HG03442 (cell line): ENCODE measurements around the gene RAPGEF4.

Source experiments
- ATAC-seq: cut with Tn5 transposase; IDR thresholded peaks from one replicate; pipeline ENCODE4 v1.9.1; 2021; ENCODE audit warnings: mild to moderate bottlenecking, moderate library complexity; ENCODE audit not compliant: unreplicated experiment

The RAPGEF4 gene

DNA sequence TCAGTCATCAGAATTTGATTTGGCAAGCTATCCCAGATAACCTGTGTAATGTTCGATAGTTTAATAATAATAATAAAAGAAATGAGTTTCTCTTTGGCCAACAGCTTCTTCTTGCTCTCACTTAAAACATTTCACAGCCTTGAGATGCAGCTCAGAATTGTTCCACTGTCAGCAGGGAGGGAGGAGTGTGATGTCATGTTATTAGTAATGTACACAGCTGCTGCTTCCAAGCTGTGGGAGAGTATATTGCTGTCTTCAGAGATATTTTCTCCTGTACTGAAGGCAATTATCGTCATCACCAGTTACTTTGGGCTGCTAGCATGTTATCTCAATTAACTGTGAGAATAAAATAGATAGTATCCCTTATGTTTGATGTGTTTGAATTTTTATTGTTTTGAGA lies 193.1 kb downstream of the RAPGEF4 start:
- no peak for ATAC-seq

DNA sequence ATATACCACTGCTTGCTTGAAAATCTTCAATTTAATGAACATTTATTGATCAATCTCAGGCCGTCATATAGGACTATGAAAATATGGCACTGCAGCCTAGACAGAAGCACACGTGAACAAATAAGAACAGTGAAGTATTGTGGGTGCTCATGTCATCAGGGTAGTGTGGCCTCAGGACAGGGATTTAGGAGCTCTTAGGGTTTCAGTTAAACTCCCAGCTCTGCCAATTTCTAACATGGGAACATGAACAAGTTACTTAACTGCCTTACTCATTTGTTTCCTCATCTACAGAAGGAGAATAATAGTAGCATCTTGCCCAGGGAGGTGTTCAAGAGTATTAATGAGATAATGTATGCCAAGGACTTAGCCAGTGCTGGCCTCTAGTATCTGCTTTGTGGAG lies 194.0 kb downstream of the RAPGEF4 start:
- ATAC-seq, result no peak

DNA sequence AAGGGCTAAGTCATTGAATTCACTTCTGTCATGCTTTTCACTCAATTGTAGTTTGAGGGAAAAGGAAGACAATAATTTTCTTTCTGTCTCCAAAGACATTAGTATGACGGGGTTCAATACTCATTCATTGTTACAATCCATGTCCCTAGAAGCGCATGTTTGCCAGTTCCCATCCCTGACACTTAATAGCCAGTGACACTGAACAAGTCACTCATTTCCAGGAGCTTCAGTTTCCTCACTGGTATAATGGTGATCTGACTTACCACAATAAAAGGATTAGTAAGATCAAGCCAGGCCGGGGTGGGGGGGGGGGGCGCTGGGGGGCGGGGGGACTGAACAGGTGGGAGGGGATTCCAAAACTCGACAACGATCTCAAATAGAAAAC lies 195.2 kb downstream of the RAPGEF4 start:
- no peak for ATAC-seq

DNA sequence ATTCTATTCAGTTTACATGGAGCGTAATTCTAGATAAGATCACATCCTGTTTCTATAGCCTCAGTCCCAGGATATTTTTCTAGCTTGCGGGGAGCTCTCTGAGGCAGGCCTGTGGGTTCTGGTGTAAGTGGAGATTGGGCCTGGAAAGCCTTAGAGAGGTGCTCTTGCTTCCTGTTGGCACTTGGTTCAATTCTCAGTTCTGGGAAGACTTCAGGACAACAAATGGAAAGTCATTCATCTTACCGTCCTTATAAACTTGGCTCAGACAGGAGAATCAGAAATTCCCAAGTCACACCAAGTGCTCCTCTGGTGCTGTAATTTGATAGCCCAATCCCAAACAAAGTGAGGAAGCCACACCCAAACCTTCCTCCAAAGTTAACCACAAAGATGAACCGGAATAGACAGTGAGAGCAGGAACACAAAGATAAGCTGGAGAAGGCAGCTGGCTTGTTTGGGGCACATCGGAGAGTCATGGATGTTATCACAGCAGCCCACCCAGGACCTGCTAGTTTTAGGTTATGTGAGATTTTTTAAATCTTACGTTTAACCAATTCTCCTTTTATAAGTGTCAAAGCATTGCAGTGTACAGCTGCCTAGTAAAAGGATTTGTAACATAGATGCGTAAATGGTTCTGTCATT lies 195.7 kb downstream of the RAPGEF4 start:
- no peak for ATAC-seq

DNA sequence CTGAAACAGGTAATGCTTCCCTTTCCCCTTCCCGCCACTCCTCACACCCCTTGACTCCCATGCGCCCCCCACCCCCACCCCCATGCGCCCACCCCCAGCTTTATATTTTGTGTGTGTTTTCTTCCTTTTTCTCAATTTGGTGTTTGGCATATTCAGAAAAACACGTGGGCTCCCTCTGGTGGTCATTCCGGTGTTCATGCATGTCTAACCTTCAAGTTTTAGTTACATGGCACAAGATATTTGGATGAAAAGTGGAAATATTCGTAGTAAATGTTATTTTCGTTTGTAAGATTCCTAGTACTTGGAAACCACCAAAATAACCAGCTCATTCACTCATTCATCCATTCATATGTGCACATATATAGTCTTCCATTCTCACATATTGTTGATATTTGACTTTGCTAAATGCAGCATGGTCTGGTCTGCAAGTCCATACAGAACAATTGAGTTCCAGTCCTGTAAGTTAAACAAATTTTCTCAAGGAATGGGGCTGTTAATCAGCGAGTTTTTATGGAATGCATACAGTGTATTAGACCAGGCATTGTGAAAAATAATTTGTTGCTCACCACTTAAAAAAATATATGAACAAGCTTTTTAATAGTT lies 196.4 kb downstream of the RAPGEF4 start:
- ATAC-seq, result no peak

DNA sequence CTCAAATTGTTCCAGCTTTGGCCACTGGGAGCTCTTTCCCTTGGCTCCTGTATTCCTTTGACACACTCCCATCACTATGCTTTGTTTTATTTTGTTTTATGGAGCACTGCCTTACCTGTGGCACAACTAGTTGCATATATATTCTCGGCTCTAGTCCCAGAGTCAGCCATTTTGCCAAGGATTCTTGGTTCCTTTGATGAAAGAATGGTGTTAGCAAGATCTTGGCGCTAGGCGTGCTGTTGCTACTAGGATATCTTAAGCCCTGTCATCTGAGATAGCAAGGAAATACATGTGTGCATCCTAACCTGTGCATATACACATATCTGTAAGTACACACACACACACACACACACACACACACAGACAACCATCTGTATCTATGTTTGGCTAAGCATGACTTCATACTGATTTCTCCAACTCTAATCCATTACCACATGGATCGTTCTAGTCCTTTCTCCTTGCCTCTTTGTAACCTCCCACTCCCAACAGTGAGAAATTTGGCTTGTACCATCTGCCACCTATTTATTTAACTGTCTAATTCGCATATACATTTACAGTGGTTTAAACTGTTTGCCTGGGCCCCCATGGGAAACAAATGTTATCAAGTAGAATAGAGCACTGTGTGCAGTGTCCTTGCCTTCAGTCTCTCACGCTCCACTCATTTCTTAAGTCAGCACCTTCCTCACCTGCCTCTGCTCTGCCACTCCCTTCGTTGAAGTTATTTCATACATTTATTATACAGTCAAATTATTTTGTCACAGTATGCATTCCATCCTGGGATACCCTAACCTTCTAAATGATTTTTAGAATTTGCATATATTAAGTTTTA lies 202.5 kb downstream of the RAPGEF4 start:
- no peak for ATAC-seq

DNA sequence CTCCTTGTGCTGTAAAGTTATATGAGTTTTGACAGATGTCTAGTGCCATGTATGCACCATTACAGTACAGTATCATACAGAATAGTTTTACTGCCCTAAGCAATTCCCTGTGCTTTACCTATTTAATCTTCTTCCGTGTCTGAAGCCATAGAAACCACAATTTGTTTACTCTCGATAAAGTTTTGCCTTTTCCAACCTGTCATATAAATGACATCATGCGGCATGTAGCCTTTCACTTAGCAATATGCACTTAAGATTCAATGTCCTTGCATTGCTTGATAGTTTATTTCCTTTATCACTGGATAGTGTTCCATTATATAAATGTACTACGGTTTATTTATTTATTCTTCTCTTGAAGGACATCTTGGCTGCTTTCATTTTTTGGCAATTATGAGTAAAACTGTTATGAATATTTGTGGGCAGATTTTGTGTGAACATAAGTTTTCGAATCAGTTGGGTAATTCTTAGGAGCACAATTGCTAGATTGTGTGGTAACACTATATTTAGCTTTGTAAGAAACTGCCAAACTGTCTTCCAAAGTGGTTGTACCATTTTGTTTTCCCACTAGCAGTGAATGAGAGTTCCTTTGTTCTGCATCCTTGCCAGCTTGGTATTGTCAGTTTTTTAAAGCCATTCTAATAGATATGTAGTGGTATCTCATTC lies 203.2 kb downstream of the RAPGEF4 start:
- no peak for ATAC-seq

DNA sequence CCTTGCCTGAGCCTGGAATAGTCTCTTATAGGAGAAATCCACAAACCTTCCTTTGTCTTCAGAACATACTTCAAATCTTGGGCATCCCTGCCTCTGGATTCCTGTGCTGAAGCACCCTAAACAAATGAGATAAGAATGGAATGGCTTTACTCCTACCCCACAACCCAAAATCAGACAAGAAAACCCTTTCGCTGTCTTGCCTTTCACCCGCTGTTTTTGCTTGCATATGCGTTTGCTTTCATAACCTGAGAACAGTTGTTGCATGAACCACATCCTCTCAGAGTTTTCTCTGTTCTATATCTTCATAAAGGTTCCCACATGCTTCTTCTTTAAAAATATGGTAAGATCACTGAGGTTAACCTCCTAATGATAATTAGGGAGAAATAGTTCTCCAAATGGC lies 207.9 kb downstream of the RAPGEF4 start:
- ATAC-seq, result no peak

DNA sequence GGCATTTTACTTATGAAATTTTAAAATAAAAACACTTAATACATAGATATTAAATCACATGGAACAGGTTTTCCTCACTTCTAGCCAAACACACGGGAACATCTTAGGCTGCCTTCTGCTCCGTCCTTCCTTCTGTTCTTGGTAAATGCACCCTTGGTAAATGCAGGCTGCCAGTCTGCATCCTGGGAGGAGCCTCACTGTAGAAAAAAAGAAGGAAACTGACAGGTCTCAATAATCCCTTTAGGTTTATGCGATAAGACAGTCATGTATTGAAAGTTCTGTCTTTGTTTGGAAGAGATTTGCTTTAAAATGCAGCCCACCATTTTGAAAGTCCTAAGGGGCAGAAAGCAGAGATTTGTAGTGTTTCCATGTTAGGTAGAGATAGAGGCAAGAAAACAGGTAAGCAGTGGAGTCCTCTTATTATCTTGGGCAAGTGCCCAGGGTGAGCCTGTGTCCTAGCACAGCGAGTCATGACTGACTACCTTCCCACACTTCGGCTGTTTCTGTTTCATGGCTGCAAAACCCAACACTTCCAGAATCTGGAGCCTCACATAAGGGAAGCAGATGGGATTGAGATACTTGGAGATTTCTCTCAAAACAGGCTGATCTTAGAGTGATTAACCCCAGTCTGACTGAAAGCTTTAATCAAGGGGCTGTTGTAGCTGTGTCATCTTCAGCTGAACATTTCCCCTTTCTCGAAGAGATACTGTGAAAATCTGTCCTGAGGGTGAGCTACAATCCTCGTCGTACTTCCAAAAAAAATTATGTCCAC lies 208.6 kb downstream of the RAPGEF4 start:
- no peak for ATAC-seq

DNA sequence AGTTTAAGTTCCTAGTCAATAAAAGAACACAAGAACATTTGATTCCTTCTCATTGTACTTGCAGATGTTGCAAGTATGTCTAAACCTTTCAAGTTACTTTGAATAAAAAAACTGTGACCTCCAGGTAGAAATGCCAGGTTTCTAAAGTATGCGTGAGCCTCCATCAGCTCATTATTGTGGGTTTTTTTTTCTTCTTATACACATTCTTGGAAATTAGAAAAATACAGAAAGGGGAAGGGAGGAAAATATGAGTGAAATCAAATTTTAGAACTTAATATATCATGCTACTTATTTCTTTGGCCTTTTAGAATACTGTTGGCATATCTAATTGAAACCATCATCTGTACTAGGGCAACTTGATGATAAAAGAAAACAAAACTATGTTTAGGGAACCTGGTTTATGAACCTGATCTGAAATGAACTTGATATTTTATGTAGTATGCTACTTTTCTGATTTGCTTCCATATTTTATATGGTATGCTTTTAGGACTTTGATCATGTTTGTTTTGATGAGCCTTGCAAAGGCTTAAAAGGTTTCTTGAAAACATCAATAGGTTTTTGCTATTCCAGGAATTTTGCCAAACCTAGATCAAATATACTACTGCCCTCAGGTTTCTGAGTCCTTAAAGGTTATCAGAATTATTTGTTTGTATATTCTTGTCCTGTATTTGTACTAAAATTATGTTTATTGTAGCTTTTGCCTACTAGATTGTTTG lies 209.3 kb downstream of the RAPGEF4 start:
- no peak for ATAC-seq

DNA sequence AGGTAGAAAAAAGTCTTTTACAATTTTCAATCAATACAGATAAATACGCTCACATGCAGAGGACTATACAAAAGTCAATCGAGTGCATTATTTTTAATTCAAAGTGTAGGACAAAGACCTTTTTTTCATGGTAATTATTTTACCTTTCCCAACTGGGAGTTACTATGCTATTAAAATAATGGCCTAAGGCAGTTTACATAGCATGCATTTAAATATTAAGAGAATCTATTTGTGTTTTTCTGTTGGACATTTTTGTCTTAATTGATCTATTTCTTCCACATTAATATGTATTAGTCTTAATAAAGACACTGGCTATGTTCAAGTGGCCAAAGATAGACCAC lies 209.8 kb downstream of the RAPGEF4 start:
- no peak for ATAC-seq

DNA sequence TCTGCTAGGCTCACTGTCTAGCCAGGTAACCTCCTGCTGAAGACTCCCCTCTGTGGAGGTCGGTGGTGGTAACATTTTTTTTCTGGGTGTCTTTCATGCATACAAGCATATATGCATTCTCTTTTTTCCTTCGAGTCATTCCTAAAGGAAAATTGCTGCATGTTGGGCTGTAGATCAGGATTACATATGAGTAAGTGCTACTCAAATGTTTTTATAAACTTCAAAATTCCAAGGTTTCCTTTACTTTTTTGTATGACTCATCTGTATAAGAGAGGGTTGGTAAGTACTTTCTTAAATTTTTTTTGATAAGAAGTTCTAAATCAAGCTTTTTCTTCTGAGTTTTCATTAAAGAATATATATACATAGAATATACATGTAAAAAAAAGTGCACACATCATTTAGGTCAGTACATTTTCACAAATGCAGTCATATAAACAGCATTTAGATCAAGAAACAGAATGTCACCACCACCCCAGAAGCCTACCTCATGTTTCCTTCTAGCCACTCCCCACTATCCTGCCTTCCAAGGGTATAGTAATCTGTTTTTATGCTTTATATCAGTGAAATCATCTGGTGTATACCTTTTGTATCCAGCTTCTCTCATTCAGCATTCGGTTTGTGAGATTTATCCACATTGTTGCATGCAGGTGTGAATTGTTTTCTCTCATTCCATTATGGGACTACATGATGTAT lies 212.0 kb downstream of the RAPGEF4 start:
- ATAC-seq, result no peak

DNA sequence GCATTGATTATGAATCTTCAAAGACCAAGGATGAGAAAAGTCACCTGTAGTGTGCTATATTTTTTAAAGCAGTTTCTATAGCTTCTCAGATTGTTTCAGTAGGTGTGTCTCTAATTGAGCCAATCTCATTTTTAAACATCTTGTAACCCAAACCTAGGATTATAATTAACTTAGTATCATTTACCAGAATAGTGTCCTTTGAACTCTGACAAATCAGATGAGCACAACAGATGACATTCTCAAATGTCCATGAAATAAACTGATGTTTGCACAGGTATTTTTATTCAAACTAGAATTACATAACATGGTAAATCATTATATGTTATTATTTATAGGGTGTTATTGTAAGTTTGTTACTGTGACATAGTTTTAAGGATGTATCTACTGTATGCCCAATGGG lies 213.9 kb downstream of the RAPGEF4 start:
- no peak for ATAC-seq

DNA sequence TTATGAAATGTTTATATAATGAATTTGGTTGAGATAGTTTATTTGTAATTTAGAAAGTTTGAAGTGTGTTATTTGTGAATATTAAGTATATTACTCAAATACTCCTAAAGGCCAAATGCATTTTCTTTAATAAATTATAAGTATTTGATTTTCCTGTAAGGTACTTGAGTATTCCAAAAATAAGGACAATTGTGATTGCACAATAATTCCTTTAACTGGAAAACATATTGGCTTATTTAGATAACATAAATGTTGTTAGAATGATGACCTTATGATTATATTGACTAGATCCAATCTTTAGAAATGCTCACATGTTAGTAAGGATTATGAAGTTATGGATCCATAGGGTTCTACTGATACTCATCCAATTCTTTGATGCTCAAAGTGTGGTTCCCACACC lies 214.9 kb downstream of the RAPGEF4 start:
- ATAC-seq, result no peak

DNA sequence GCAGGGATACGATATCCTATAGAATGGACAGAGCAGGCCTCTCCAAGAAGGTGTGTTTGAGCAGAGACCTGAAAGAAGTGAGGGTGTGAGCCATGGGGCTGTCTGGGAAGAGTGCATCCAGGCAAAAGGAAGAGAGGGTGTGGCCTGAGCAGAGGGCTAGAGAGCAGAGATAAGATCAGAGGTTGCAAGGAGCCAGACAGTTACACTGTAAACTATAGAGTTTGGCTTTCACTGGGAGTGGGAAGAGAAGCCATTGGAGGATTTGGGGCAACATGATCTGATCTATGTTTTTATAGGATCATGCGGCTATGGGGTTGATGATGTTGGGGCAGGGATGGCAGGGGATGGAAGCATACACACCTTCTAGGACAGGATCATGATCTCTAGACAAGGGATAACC lies 215.9 kb downstream of the RAPGEF4 start:
- no peak for ATAC-seq

DNA sequence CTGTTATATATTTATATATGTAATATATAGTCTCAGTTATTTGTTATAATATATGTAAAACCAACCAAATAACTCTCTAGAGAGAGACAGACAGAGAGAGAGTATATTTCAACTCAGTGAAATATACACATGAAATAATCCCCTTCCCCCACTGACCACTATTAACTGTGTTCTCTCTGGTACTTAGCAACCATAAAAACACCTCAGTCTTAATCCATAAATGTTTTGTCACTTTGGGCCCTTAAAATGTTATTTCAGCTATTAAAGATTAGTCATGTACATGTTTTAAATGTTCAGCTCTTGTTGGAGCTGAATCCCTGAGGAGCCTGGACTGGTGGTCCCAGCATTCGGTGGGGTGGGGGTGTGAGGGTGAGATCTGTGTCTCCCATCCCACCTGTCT lies 217.8 kb downstream of the RAPGEF4 start:
- ATAC-seq, result no peak

DNA sequence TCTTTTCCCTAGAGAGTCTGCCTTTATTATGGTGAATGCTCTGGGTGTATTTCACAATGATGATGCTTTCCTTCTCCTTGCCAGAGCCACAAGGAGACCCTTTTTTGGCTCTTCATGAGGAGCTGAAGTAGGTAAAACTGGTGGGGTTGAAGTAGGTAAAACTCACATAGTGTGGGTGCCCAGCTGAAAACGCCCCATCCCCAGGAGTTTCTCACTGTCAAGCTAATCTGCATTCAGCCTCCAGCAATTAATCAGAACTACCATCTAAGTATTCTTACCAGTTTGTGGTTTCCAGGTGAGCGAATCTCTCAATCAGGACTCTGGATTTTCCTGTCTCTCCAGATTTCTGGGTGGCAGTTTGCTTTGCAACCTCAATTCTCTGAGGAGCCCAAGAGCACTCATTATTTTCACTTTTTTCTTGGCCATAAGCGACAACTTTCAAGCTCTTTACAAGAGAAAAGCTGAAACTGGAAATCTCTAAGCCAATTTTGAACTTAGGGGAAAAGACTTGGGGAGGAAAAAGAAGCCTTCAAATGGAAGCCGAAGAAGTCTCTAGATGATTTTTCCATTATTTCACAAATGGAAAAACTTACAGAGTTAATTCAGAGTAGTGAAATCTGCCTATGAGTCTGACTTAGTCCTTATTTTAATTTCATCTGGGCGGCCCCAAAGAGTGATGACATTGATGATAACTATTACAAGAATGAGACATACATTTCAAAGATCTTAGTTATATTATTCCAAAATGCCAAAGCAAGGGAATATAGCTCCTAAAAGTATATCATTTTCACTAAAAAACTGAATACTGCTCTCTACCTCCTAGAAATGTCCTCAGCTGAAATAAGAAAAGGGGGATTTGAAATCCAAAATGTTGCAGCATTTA lies 218.6 kb downstream of the RAPGEF4 start:
- no peak for ATAC-seq

DNA sequence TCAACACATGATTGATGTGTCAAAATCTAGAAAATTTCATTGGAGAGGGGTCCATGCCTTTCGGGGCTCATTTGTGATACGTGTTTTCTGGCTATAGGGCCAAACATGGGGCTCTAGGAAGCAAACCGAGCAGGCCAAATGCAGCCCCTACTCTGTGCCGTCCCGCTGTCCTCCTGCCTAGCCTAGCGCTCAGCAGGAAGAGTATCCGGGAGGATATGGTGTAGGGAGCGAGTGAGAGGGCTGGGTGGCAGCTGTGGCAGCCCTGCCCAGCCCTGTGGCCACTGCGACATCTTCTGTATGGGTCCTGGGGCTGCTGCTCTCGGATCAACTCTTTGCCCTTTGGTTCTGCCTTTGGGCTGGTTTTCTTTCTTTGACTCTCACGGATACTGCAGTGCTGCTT lies 219.9 kb downstream of the RAPGEF4 start:
- no peak for ATAC-seq

DNA sequence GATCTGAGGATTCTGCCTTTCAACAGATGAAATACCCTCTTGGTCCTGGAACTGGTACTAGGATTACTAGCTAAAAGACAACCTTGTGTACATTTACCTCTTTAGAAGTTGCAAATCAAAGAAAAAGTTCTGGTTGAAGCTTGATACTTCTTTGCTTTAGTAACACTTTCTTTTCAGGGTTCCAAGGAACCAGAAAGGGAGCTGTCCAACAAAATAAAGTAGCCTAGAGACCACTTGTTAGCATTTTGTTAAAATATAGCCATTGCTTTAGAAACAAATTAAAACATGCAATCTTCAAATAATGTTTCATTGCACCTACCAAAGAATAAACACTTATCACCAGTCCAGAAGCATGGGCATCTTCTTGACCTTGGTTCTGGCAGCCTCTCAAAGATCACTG lies 222.1 kb downstream of the RAPGEF4 start:
- no peak for ATAC-seq
